Neuronal stem cell (in vitro differentiated cells): ENCODE results near the gene ITGB5.

ENCODE experiments used
- DNase-seq: peaks from one replicate; pipeline ENCODE4 v3.0.0-alpha.2; 2013; ENCODE audit warnings: low spot score
- H2AFZ ChIP-seq: one replicate; pipeline ENCODE4 v1.6.1; 2013; ENCODE audit warnings: mild to moderate bottlenecking, low read length, inconsistent platforms
- H2AK5ac ChIP-seq: 2 replicates; pipeline ENCODE4 v1.6.1; 2013; ENCODE audit warnings: low read depth, mild to moderate bottlenecking, inconsistent platforms, low read length, moderate library complexity, mixed read lengths
- H2BK120ac ChIP-seq: 2 replicates; pipeline ENCODE4 v1.6.1; 2013; ENCODE audit warnings: low read depth, mild to moderate bottlenecking, inconsistent platforms, low read length, moderate library complexity, mixed read lengths
- H2BK12ac ChIP-seq: one replicate; pipeline ENCODE4 v1.6.1; 2013; ENCODE audit warnings: low read length, inconsistent platforms
- H2BK15ac ChIP-seq: 2 replicates; pipeline ENCODE4 v1.6.1; 2013; ENCODE audit warnings: mild to moderate bottlenecking, low read length, inconsistent platforms, mixed read lengths
- H2BK5ac ChIP-seq: one replicate; pipeline ENCODE4 v1.6.1; 2013; ENCODE audit warnings: inconsistent platforms, mild to moderate bottlenecking, low read length, moderate library complexity
- H3K14ac ChIP-seq: one replicate; pipeline ENCODE4 v1.6.1; 2013; ENCODE audit warnings: low read length, inconsistent platforms
- H3K18ac ChIP-seq: 2 replicates; pipeline ENCODE4 v1.6.1; 2013; ENCODE audit warnings: low read length, inconsistent platforms
- H3K23ac ChIP-seq: 2 replicates; pipeline ENCODE4 v1.6.1; 2013; ENCODE audit warnings: low read depth, mild to moderate bottlenecking, mixed read lengths, low read length, inconsistent platforms; ENCODE audit not compliant: poor library complexity
- H3K27ac ChIP-seq: replicated peaks from 3 replicates; pipeline ENCODE4 v1.5.1; 2013; ENCODE audit warnings: low read length, inconsistent platforms
- H3K27me3 ChIP-seq, 3 experiments: 2 replicates each; pipeline ENCODE4 v1.6.1; 2013; ENCODE audit warnings: low read length in 3 of 3, mild to moderate bottlenecking in 2 of 3, inconsistent platforms in 1 of 3, low read depth in 1 of 3, mixed read lengths in 1 of 3, moderate library complexity in 1 of 3; ENCODE audit not compliant: control insufficient read depth in 3 of 3, insufficient read depth in 3 of 3
- H3K36me3 ChIP-seq, 2 donors: replicated peaks in 1 of 2; 2 replicates each; pipeline ENCODE4 v1.6.1; 2013; ENCODE audit warnings: low read length in 2 of 2; ENCODE audit not compliant: control insufficient read depth in 2 of 2, insufficient read depth in 2 of 2
- H3K4ac ChIP-seq: 2 replicates; pipeline ENCODE4 v1.6.1; 2013; ENCODE audit warnings: inconsistent platforms, mild to moderate bottlenecking, low read length, moderate library complexity
- H3K4me1 ChIP-seq, 2 donors: 1 replicate in 1 of 2; 2 replicates in 1 of 2; pipeline ENCODE4 v1.6.1; 2013; ENCODE audit warnings: low read length in 2 of 2, low read depth in 1 of 2; ENCODE audit not compliant: control insufficient read depth in 2 of 2, insufficient read depth in 1 of 2
- H3K4me2 ChIP-seq: one replicate; pipeline ENCODE4 v1.6.1; 2013; ENCODE audit warnings: mild to moderate bottlenecking, low read length, inconsistent platforms; ENCODE audit not compliant: insufficient read depth, poor library complexity, severe bottlenecking
- H3K4me3 ChIP-seq, 2 donors: 2 replicates each; pipeline ENCODE4 v1.5.1; 2013; ENCODE audit warnings: low read length in 2 of 2, mild to moderate bottlenecking in 2 of 2, inconsistent platforms in 1 of 2, moderate library complexity in 1 of 2
- H3K79me1 ChIP-seq: one replicate; pipeline ENCODE4 v1.6.1; 2013; ENCODE audit warnings: low read depth, mild to moderate bottlenecking, inconsistent platforms, low read length, moderate library complexity
- H3K9ac ChIP-seq: one replicate; pipeline ENCODE4 v1.6.1; 2013; ENCODE audit warnings: mild to moderate bottlenecking, low read depth, low read length, inconsistent platforms; ENCODE audit not compliant: poor library complexity
- H3K9me3 ChIP-seq, 2 donors: replicated peaks in 1 of 2; 2 replicates each; pipeline versions ENCODE3 to v1.6.1; 2013; ENCODE audit warnings: low read length in 2 of 2, mild to moderate bottlenecking in 2 of 2, inconsistent platforms in 1 of 2, low read depth in 1 of 2, mixed read lengths in 1 of 2, moderate library complexity in 1 of 2; ENCODE audit not compliant: control insufficient read depth in 2 of 2, insufficient read depth in 1 of 2
- H4K8ac ChIP-seq: one replicate; pipeline ENCODE4 v1.6.1; 2013; ENCODE audit warnings: low read depth, mild to moderate bottlenecking, inconsistent platforms, low read length, moderate library complexity
- H4K91ac ChIP-seq: one replicate; pipeline ENCODE4 v1.6.1; 2013; ENCODE audit warnings: low read length, low read depth, mild to moderate bottlenecking, inconsistent platforms; ENCODE audit not compliant: poor library complexity
- WGBS, 2 donors: extraction: QIAGEN DNeasy Blood & Tissue Kit; methylation state at CpG; one replicate each; pipeline ENCODE4 v1.1.7; 2013; ENCODE audit warnings: missing lambda C conversion rate in 2 of 2, mixed read lengths in 1 of 2; ENCODE audit not compliant: insufficient read length in 2 of 2, insufficient replicate concordance in 1 of 2; ENCODE audit errors: extremely low coverage in 2 of 2; 5-methylcytosine and 5-hydroxymethylcytosine counted together

ITGB5 gene

DNA sequence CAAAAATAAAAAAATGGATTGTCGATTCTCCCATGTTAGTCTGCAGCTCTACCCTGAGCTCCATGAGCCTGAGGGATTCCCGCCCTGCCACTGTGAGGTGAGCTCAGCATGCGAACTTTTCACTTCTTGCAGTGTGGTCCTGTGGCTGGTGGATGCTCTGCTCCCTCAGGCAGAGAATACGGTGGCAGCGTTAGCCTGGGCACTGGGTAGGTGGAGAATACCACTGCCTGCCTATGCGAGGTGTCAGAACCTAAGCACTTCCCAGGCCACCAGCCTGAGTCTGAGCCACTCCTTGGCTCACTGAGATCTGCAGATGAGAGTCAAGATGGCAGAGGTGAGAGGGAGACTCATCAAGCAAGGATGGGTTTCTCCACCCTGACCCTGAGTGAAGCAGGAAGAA lies 70.1 kb downstream of the ITGB5 start:
- no peak overlapping the region for H3K4me3 ChIP-seq

DNA sequence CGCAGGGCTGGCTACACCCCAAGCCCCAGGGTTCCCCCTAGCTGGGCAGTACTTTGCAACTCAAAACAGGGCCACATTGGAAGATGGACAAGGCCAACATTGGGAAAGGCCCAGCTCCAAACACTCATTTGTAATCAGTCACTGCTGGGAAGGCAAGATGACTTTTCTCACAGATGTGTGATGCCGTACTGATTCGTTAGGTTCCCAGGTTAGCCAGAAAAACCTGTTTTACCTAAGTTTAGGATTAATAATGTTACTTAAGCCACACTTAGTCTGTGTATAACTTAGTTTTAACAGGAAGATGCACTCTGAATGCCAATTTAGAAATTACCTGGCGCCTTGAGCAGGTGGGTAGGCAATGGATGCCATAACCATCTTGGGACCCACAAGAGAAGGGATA lies 71.0 kb downstream of the ITGB5 start:
- Histone ChIP-seq H2BK120ac (no peak overlapping the region), H3K4ac (no peak overlapping the region), H3K4me2 (no peak overlapping the region), H3K4me3 (no peak overlapping the region), H3K36me3 (peaks cover 0 to 14% of the 10 kb centered on the region in 2 donors), H3K27me3 (no peaks in the 10 kb centered on the region), H3K18ac (no peak overlapping the region), H3K14ac (no peak overlapping the region), H2BK15ac (no peak overlapping the region), H3K23ac (no peak overlapping the region), H3K4me1 (peaks cover 6 to 7% of the 10 kb centered on the region in 2 donors), H3K27ac (no peak overlapping the region), H2AFZ (no peak overlapping the region), H2AK5ac (no peak overlapping the region), H4K8ac (no peak overlapping the region), H3K9me3 (no peaks in the 10 kb centered on the region), H4K91ac (no peak overlapping the region), H3K79me1 (peaks cover under 1% of the 10 kb centered on the region), H3K9ac (no peak overlapping the region), H2BK12ac (no peak overlapping the region), H2BK5ac (no peak overlapping the region)
- no CpG with 5 or more reads among the region's 4 CpGs for WGBS, 2 donors
- no peak for DNase-seq

More for the DNA sequence above, 70.1 kb downstream of the ITGB5 start:
- peaks cover 0 to 15% of the 10 kb centered on the region in 2 donors for H3K36me3 ChIP-seq
- H2AK5ac ChIP-seq = no peak overlapping the region
- H2BK5ac ChIP-seq = no peak overlapping the region
- H3K4ac ChIP-seq = no peak overlapping the region
- no peak for DNase-seq
- H3K27me3 ChIP-seq = no peaks in the 10 kb centered on the region
- no peak overlapping the region for H2BK15ac ChIP-seq
- H3K23ac ChIP-seq = no peak overlapping the region
- no peak overlapping the region for H2BK12ac ChIP-seq
- no CpG with 5 or more reads among the region's 6 CpGs for WGBS, 2 donors
- no peak overlapping the region for H2BK120ac ChIP-seq
- peaks cover 2% of the 10 kb centered on the region for H3K79me1 ChIP-seq
- H4K91ac ChIP-seq = no peak overlapping the region
- H2AFZ ChIP-seq = no peak overlapping the region
- no peak overlapping the region for H3K4me2 ChIP-seq
- H3K27ac ChIP-seq = no peak overlapping the region
- H3K9me3 ChIP-seq = no peaks in the 10 kb centered on the region
- H3K9ac ChIP-seq = no peak overlapping the region
- H3K18ac ChIP-seq = no peak overlapping the region
- no peak overlapping the region for H3K14ac ChIP-seq
- H4K8ac ChIP-seq = no peak overlapping the region
- H3K4me1 ChIP-seq = peaks cover 6 to 7% of the 10 kb centered on the region in 2 donors

DNA sequence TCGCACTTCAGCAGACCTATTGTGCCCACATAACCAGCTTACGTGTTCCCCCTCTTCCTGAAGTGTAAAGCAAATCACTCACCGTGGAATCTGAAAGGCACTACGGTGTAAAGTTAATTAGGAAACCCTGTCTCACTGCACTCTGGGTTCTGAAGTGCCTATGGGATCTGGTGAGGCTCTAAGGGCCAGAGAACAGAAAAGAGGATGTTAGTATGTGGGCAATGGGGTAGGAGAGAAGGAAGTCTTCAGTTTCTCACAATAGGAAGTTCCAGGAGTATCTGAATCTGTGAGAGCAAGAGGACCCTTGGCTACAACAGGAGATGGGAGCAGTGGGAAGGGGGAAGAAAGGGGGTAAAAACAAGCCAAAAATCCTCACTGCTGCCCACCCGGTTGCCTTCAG lies 71.4 kb downstream of the ITGB5 start:
- H2BK15ac ChIP-seq = no peak overlapping the region
- H3K4me1 ChIP-seq = peaks cover 6 to 7% of the 10 kb centered on the region in 2 donors
- no peak overlapping the region for H2BK5ac ChIP-seq
- no peaks in the 10 kb centered on the region for H3K79me1 ChIP-seq
- H3K9ac ChIP-seq = no peak overlapping the region
- no peak overlapping the region for H3K27ac ChIP-seq
- no peak overlapping the region for H4K91ac ChIP-seq
- no peaks in the 10 kb centered on the region for H3K9me3 ChIP-seq
- no peak overlapping the region for H3K4me2 ChIP-seq
- WGBS, 2 donors = no CpG with 5 or more reads among the region's 5 CpGs
- no peak overlapping the region for H3K18ac ChIP-seq
- no peak overlapping the region for H3K23ac ChIP-seq
- no peak overlapping the region for H2BK120ac ChIP-seq
- H3K4me3 ChIP-seq = no peak overlapping the region
- no peak overlapping the region for H3K14ac ChIP-seq
- no peaks in the 10 kb centered on the region for H3K27me3 ChIP-seq
- DNase-seq = no peak
- peaks cover 0 to 13% of the 10 kb centered on the region in 2 donors for H3K36me3 ChIP-seq
- no peak overlapping the region for H4K8ac ChIP-seq
- no peak overlapping the region for H2BK12ac ChIP-seq
- H2AK5ac ChIP-seq = no peak overlapping the region
- H3K4ac ChIP-seq = no peak overlapping the region
- no peak overlapping the region for H2AFZ ChIP-seq

DNA sequence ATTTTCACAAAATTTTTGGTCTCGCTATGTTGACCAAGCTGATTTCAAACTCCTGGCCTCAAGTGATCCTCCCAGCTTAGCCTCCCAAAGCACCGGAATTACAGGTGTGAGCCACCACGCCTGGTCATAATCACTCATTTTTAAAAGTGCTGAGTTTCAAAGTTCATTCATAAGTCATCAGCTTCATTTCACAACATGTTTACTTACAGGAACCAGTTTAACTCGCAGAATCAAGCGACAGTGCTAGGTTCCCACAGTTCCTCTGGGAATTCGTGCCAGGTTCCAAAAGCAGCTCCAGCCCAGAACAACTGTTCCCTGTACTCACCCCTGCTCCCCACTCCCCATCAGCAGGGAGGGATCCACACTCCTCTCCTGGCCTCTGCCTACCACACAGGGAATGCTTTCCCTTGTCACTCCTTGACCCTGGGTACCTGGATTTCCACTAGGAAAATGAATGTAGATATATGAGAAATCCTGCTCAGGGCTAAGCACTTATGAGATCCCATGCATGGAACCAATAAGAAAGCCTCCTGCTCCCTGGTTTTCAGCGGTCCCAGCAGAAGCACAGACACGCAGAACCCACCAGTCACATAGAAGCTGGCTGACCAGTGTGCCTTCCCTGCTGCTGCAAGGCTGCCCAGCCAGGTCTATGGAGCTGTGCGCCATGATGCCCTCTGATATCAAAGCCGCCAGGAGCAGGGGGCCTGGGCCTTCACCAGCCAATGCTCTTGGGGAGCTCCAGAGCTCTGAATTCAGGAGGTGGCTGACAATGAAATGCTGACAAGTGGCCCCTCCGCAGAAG lies 72.3 kb downstream of the ITGB5 start:
- no peaks in the 10 kb centered on the region for H3K79me1 ChIP-seq
- H3K27ac ChIP-seq = no peak overlapping the region
- no peak overlapping the region for H3K4me3 ChIP-seq
- no peaks in the 10 kb centered on the region for H3K9me3 ChIP-seq
- no peak overlapping the region for H2BK12ac ChIP-seq
- no peak overlapping the region for H3K18ac ChIP-seq
- H2BK5ac ChIP-seq = no peak overlapping the region
- peaks cover 0 to 13% of the 10 kb centered on the region in 2 donors for H3K36me3 ChIP-seq
- H3K4ac ChIP-seq = no peak overlapping the region
- H2AFZ ChIP-seq = no peak overlapping the region
- H3K27me3 ChIP-seq = no peaks in the 10 kb centered on the region
- H3K14ac ChIP-seq = no peak overlapping the region
- no peak overlapping the region for H3K23ac ChIP-seq
- no peak overlapping the region for H4K91ac ChIP-seq
- DNase-seq = no peak
- no peak overlapping the region for H2BK120ac ChIP-seq
- H2AK5ac ChIP-seq = no peak overlapping the region
- no peak overlapping the region for H3K9ac ChIP-seq
- no peak overlapping the region for H3K4me2 ChIP-seq
- no CpG with 5 or more reads among the region's 11 CpGs for WGBS, 2 donors
- no peak overlapping the region for H2BK15ac ChIP-seq
- no peak overlapping the region for H4K8ac ChIP-seq
- peaks cover 6 to 7% of the 10 kb centered on the region in 2 donors for H3K4me1 ChIP-seq
